Measurements from ENCODE around the gene CBX1.

The CBX1 gene

DNA sequence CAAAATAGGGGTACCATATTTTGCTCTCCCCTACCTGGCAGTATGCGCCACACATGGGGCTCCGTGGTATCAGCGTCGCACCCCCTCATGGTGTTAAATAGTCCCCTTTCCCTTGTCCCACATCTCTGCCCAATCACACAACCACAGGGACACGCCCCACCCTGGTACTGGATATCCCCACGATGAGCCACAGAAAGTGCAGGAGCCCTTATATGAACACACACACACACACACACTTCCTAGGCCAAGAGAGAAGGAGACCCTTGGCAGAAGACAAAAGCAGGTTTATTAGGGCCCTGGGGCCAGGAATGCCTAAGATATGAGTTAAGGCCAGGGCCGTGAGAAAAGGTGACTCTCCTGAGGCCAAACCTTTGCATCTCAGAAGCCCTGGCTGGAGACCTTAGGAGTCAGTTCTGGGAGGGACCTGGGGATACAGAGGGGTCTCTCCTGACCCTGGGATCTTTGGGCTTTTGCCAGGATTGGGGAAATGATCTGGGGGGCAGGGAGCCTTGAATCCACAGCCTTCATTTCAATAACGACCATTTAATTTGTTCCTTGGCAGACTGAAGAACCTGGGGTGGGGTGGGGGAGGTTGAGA is 75.3 kb downstream of the CBX1 start:
- DNase-seq (ENCODE audit: low read depth): no peak

DNA sequence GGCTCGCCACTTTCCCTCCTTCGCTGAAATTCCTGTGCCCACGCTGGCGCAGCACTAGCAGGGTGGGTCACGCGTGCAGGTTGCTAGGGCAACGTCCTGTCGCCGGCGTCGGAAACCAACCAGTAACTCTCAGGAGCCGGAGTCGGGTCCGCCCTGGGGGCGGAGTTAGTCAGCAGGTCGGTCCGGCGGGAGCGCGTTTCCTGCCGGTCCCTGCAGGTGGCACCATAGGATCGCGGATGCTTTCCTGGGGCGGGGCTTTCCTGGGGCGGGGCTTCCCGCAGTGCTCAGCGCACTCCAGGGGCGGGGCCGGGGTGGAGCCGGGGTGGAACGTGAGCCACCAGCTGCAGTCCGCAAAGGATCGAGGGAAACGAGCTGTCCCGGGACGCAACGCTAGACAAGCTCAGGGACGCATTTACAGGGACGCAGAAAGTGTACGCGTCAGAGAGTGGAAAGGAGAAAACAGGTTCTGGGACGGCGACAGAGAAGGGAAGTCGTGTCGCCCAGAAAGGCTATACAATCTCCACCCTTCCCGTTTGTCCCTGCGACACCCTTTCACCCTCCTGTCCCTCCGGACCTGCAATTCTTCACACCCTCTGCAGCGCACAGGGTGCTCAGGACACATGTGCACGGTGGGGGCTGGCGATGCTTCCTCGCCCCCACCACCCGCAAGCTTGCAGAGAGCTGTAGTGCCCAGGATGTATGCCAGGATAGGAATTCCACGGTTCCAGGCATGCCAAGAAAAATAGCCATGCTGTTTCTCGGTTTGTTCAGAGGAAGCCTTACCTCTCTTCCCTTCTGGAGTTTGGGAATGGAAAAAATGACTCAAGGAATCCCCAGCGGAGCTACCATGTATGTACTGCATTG is 76.0 kb downstream of the CBX1 start:
- peak; percentile 95 for DNase-seq (ENCODE audit: low read depth)

DNA sequence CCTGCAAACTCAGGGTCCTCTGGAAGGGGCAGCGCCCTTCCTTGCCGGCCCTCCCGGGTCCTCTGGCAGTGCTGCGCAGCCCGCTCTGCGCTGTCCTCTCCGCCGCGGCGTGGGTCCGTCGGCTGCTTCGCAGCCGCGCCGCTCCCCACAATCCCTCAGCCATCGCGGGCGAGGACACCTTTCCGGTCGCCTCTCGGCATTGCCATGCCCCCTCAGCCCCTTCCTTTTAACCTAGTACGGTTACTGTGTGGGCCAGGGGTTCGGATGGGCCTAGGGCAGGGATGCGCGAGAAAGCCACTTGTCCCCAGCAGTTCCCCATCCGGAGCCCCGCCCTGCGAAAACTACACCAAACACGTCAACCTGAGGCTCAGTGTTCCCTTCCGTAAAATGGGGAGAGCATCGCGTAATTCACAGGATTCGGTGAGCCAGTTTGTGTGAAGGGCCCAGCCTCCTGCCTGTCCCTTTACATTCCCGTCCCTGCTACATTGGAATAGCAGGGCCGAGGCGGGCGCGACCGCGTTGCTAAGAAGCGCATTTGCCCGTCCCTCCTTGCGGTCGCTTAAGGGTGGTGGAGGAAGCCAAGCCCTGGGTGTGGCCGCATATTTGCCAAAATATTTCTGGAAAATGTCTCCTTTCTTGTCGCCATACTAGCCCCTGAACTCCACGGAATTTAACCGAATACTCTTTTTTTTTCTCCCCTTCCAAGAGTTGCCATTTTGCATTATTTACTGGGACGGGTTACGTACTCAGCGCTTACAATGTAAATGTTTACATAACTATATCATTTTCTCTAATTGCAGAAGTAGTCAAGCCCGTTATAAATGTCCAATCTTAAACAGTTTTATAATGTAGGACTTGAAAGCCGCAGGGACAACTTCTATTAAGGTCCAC is 76.9 kb downstream of the CBX1 start:
- no peak for DNase-seq (ENCODE audit: low read depth)

DNA sequence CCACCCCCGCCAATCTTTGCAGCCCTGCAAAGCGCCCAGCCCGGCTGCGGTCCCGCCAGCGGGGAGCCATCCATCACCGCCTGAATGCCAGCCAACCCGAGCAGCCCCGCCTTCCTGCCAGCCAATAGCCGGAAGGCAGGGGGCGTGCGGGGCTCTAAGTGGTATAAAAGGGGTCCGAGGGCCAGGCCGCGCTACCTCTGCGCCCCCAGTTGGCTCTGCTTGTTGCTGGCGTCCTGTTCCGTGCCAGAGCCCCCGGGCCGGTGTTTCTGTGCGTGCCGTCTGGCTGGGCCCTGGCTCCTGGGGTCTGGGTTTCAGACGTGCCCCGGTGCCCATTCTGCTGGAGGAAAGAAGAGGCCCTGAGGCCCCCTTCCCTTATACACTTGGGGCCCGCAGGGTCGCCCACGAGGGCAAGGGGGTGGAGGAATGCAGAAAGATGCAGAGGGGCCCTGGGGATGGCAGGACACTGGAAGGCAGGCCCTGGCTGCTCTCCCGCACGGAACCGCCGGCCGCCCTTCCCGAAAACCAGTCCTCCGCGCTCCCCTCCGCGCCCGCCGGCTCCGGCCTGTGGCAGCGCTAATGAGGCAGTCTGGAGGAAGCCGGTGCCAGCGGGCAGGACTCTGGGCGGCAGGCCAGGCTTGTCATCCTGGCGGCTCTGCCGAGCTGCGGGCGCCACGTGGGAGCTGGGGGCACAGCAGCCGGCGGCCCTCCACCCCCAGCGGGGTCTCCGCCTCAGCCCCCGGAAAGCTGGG is 77.7 kb downstream of the CBX1 start:
- peak; percentile 36 for DNase-seq (ENCODE audit: low read depth)

DNA sequence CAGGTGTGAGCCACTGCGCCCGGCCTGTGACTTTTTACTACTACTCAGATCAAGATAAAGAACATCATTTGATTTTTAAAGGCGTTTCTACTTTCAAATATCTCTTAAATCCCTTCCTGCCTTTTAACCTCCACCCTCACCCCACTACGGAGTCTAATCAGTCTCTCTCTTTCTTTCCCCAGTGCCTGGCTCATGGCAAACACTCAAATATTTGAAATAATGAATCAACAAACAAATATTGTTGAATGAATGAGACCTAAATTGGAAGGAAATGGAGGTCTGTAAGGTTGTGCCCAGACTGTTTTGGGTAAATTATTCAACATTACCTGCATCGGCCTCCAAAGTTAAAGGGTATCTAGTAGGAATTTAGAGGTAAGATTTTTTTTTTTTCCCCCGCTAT is 78.4 kb downstream of the CBX1 start:
- no peak for DNase-seq (ENCODE audit: low read depth)

DNA sequence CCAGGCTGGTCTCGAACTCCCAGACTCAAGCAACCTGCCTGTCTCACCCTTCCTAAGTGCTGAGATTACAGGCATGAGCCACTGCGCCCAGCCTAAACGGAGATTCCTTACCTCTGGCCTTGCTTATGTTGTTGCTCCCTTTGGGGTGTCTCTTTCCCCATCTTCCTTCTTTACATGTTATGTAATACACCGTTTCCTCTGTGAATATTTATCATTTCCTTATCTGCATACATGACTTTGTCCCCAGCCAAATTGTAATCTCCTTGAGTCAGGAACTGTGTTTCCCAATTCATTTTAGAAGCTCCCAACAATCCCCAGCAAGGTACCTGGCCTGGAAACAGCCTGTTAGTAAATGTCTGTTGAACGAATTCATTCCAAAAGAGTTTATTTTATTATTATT is 79.3 kb downstream of the CBX1 start:
- no peak for DNase-seq (ENCODE audit: low read depth)

Measured in T-helper 22 cell (primary cell).